Measurements from ENCODE around the gene RUVBL1.

Gene RUVBL1

GRCh38 chr3:128113817-128114794 is 9.5 kb downstream of the RUVBL1 start:
- ATAC-seq: no peak
- no peak for TF ChIP-seq PATZ1 (CRISPR knock-in tag; IDR thresholded peaks at IDR 0.05; ENCODE audit: borderline replicate concordance)
- no peak for TF ChIP-seq ZNF565 (CRISPR knock-in tag; conservative IDR thresholded peaks at IDR 0.05; ENCODE audit: low read depth)
- no peak for TF ChIP-seq SNAI2 (CRISPR knock-in tag; IDR thresholded peaks at IDR 0.05)

- ATAC-seq: peak; percentile 88
- no peak for TF ChIP-seq ESRRG (CRISPR knock-in tag; IDR thresholded peaks at IDR 0.05)
- TF ChIP-seq CSDC2 (CRISPR knock-in tag; IDR thresholded peaks at IDR 0.05): 0 out of 2 replicates have a peak, but pooled peaks have one; percentile 75
- 0 out of 2 replicates have a peak, but pooled peaks have one; percentile 27 for TF ChIP-seq GLIS3 (CRISPR knock-in tag; IDR thresholded peaks at IDR 0.05)
- TF ChIP-seq TCF4 (CRISPR knock-in tag; IDR thresholded peaks at IDR 0.05; ENCODE audit: borderline replicate concordance): 0 out of 2 replicates have a peak, but pooled peaks have one; percentile 72
- TF ChIP-seq SNAI2 (CRISPR knock-in tag; IDR thresholded peaks at IDR 0.05): peak; percentile 43; the same call in 1 of the 2 replicates
- peak; percentile 95 for TF ChIP-seq ISL1 (CRISPR knock-in tag; IDR thresholded peaks at IDR 0.05)
- TF ChIP-seq CREB5 (CRISPR knock-in tag; IDR thresholded peaks at IDR 0.05; ENCODE audit: low read depth): peak; percentile 96
- TF ChIP-seq TSHZ2 (CRISPR knock-in tag; IDR thresholded peaks at IDR 0.05): peak; percentile 86
- no peak for TF ChIP-seq ZNF70 (CRISPR knock-in tag; IDR thresholded peaks at IDR 0.05)
- TF ChIP-seq TOX (CRISPR knock-in tag; IDR thresholded peaks at IDR 0.05; ENCODE audit: borderline replicate concordance): peak; percentile 34; the same call in 1 of the 2 replicates
- TF ChIP-seq RARB (CRISPR knock-in tag; IDR thresholded peaks at IDR 0.05): no peak
- TF ChIP-seq, protein P1, sequence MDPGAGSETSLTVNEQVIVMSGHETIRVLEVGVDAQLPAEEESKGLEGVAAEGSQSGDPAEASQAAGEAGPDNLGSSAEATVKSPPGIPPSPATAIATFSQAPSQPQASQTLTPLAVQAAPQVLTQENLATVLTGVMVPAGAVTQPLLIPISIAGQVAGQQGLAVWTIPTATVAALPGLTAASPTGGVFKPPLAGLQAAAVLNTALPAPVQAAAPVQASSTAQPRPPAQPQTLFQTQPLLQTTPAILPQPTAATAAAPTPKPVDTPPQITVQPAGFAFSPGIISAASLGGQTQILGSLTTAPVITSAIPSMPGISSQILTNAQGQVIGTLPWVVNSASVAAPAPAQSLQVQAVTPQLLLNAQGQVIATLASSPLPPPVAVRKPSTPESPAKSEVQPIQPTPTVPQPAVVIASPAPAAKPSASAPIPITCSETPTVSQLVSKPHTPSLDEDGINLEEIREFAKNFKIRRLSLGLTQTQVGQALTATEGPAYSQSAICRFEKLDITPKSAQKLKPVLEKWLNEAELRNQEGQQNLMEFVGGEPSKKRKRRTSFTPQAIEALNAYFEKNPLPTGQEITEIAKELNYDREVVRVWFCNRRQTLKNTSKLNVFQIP (CRISPR knock-in tag; IDR thresholded peaks at IDR 0.05; ENCODE audit: borderline replicate concordance, low read depth): no peak
- peak; percentile 42; the same call in 1 of the 2 replicates for TF ChIP-seq ZFP3 (CRISPR knock-in tag; IDR thresholded peaks at IDR 0.05)
- peak; percentile 17; the same call in 1 of the 2 replicates for TF ChIP-seq ZNF565 (CRISPR knock-in tag; conservative IDR thresholded peaks at IDR 0.05; ENCODE audit: low read depth)
- no peak for TF ChIP-seq PATZ1 (CRISPR knock-in tag; IDR thresholded peaks at IDR 0.05; ENCODE audit: borderline replicate concordance)
- no peak for TF ChIP-seq OSR1 (CRISPR knock-in tag; IDR thresholded peaks at IDR 0.05)
Observed at GRCh38 chr3:128112357-128112968, 11.1 kb downstream of the RUVBL1 start.

DNA sequence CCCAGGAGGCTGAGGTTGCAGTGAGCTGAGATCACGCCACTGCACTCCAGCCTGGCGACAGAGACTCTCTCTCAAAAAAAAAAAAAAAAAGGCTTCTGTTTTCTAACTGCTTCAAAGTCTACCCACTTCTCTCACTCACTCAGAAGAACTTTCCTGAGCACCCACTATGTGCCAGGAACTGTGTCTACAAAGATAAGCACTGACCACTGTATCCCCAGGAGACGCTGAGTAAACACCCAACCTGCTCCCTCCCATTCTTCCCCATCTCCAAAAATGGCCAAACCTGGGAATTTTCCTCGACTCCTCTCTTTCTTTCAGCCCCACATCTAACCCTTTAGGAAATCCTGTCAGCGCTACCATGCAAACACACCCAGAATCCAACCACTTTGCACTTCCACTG is 12.5 kb downstream of the RUVBL1 start:
- no peak for ATAC-seq
- TF ChIP-seq ZFP3 (CRISPR knock-in tag; IDR thresholded peaks at IDR 0.05) (no peak), ZNF8 (CRISPR knock-in tag; IDR thresholded peaks at IDR 0.05) (no peak), TCF4 (CRISPR knock-in tag; IDR thresholded peaks at IDR 0.05; ENCODE audit: borderline replicate concordance) (no peak), TOX (CRISPR knock-in tag; IDR thresholded peaks at IDR 0.05; ENCODE audit: borderline replicate concordance) (no peak), PPARA (CRISPR knock-in tag; IDR thresholded peaks at IDR 0.05; ENCODE audit: borderline replicate concordance) (no peak), ZNF70 (CRISPR knock-in tag; IDR thresholded peaks at IDR 0.05) (no peak), CREB5 (CRISPR knock-in tag; IDR thresholded peaks at IDR 0.05; ENCODE audit: low read depth) (no peak), ARNTL (CRISPR knock-in tag; IDR thresholded peaks at IDR 0.05; ENCODE audit: borderline replicate concordance, low read depth) (no peak), OSR1 (CRISPR knock-in tag; IDR thresholded peaks at IDR 0.05) (no peak)
- TF ChIP-seq, protein P1 (CRISPR knock-in tag; IDR thresholded peaks at IDR 0.05; ENCODE audit: borderline replicate concordance, low read depth): no peak

Measured in SK-N-SH treated with all-trans-retinoic acid at 6 μM for 48 hours (cell line).